GM23338 (cell line): ENCODE measurements around the gene RBM11. TPM values are rescaled to one million over a fixed set of nuclear protein-coding genes. Genes with fewer than 3 reads are reported as not detected.

ENCODE experiments used
- ATAC-seq: fragments of 200-7000 bp; cut with Tn5 transposase; 3 replicates; pipeline ENCODE4 v1.9.1; 2020
- DNase-seq: peaks from one replicate; pipeline ENCODE4 v3.0.0-alpha.2; 2015; ENCODE audit warnings: low spot score
- H2AFZ ChIP-seq: fragments of 200-600 bp; sonication (generic); 2 replicates; pipeline ENCODE4 v1.8.0; 2016; ENCODE audit warnings: antibody characterized with exemption, mild to moderate bottlenecking, moderate library complexity
- H3F3A ChIP-seq: fragments of 200-600 bp; sonication (generic); replicated peaks from 2 replicates; pipeline ENCODE4 v1.8.0; 2017; ENCODE audit warnings: antibody characterized with exemption, mixed run types, low read depth
- H3K27ac ChIP-seq: fragments of 200-600 bp; sonication (generic); 2 replicates; pipeline ENCODE4 v1.6.1; 2016; ENCODE audit warnings: low read depth
- H3K27me3 ChIP-seq: fragments of 200-600 bp; sonication (generic); 2 replicates; pipeline ENCODE4 v1.8.0; 2016; ENCODE audit warnings: mild to moderate bottlenecking, mixed run types, moderate library complexity; ENCODE audit not compliant: insufficient read depth
- H3K36me3 ChIP-seq: fragments of 200-600 bp; sonication (generic); 2 replicates; pipeline ENCODE4 v1.8.0; 2016; ENCODE audit warnings: mild to moderate bottlenecking; ENCODE audit not compliant: insufficient read depth
- H3K4me1 ChIP-seq: fragments of 200-600 bp; sonication (generic); 2 replicates; pipeline ENCODE4 v1.8.0; 2016; ENCODE audit warnings: mild to moderate bottlenecking, moderate library complexity; ENCODE audit not compliant: insufficient read depth
- H3K4me2 ChIP-seq: fragments of 200-600 bp; sonication (generic); 2 replicates; pipeline ENCODE4 v1.7.1; 2017; ENCODE audit warnings: mixed run types
- H3K4me3 ChIP-seq: fragments of 200-600 bp; sonication (generic); 2 replicates; pipeline ENCODE4 v1.6.1; 2016; ENCODE audit warnings: mixed run types
- H3K79me2 ChIP-seq: fragments of 200-600 bp; sonication (generic); replicated peaks from 2 replicates; pipeline ENCODE4 v1.8.0; 2017; ENCODE audit warnings: mild to moderate bottlenecking; ENCODE audit not compliant: insufficient read depth
- H3K9me2 ChIP-seq: fragments of 200-600 bp; sonication (generic); 2 replicates; pipeline ENCODE4 v1.8.0; 2017; ENCODE audit not compliant: insufficient read depth
- H4K20me1 ChIP-seq: fragments of 200-600 bp; sonication (generic); replicated peaks from 2 replicates; pipeline ENCODE4 v1.8.0; 2017; ENCODE audit warnings: mild to moderate bottlenecking; ENCODE audit not compliant: insufficient read depth
- H3K27ac Mint-ChIP-seq: 2 replicates; pipeline ENCODE4 v1.8.0; 2020; ENCODE audit warnings: inconsistent platforms, mild to moderate bottlenecking, moderate library complexity, mixed read lengths
- H3K27me3 Mint-ChIP-seq: 3 replicates; pipeline ENCODE4 v1.8.0; 2022; ENCODE audit warnings: low read depth, mild to moderate bottlenecking, moderate library complexity, mixed read lengths, inconsistent platforms; ENCODE audit not compliant: insufficient read depth, poor library complexity
- H3K36me3 Mint-ChIP-seq: 3 replicates; pipeline ENCODE4 v1.8.0; 2021; ENCODE audit warnings: low read depth, mild to moderate bottlenecking, inconsistent platforms, moderate library complexity, mixed read lengths
- H3K4me1 Mint-ChIP-seq: 3 replicates; pipeline ENCODE4 v1.8.0; 2020; ENCODE audit warnings: mild to moderate bottlenecking, inconsistent platforms, mixed read lengths
- H3K4me3 Mint-ChIP-seq: 3 replicates; pipeline ENCODE4 v1.8.0; 2021; ENCODE audit warnings: moderate library complexity, mild to moderate bottlenecking, inconsistent platforms, mixed read lengths
- H3K9me3 Mint-ChIP-seq: 3 replicates; pipeline ENCODE4 v1.8.0; 2020; ENCODE audit warnings: moderate library complexity, mild to moderate bottlenecking, inconsistent platforms, mixed read lengths
- CREB1 ChIP-seq: fragments of 250-450 bp; sonication (Bioruptor Pico); IDR thresholded peaks from 2 replicates; pipeline ENCODE4 v1.5.0; 2020; ENCODE audit warnings: low read depth, mild to moderate bottlenecking, moderate library complexity
- ETS1 ChIP-seq: IDR thresholded peaks from 2 replicates; pipeline ENCODE4 v1.6.1; 2016; ENCODE audit warnings: antibody characterized with exemption
- EZH2 ChIP-seq: fragments of 200-600 bp; sonication (generic); IDR thresholded peaks from one replicate; pipeline ENCODE4 v1.8.0; 2017; ENCODE audit warnings: antibody characterized with exemption, mild to moderate bottlenecking, low read depth; ENCODE audit not compliant: unreplicated experiment
- EZH2phosphoT487 ChIP-seq: fragments of 200-600 bp; sonication (generic); IDR thresholded peaks from one replicate; pipeline ENCODE4 v1.8.1; 2018; ENCODE audit warnings: antibody characterized with exemption; ENCODE audit not compliant: unreplicated experiment
- JUNB ChIP-seq: IDR thresholded peaks from one replicate; pipeline ENCODE4 v1.6.1; 2016; ENCODE audit warnings: antibody characterized with exemption; ENCODE audit not compliant: unreplicated experiment
- NANOG ChIP-seq: IDR thresholded peaks from 2 replicates; pipeline ENCODE4 v1.6.1; 2016; ENCODE audit warnings: antibody characterized with exemption, borderline replicate concordance
- POLR2AphosphoS5 ChIP-seq: IDR thresholded peaks from 2 replicates; pipeline ENCODE4 v1.6.1; 2016; ENCODE audit warnings: antibody characterized with exemption, low read depth
- REST ChIP-seq: IDR thresholded peaks from one replicate; pipeline ENCODE4 v1.6.1; 2018; ENCODE audit warnings: antibody characterized with exemption; ENCODE audit not compliant: unreplicated experiment
- STAT1 ChIP-seq: IDR thresholded peaks from one replicate; pipeline ENCODE4 v1.6.1; 2016; ENCODE audit warnings: antibody characterized with exemption; ENCODE audit not compliant: unreplicated experiment
- ZNF114 ChIP-seq: fragments of 250-450 bp; sonication (Bioruptor Pico); IDR thresholded peaks from 2 replicates; pipeline ENCODE4 v1.5.0; 2020; ENCODE audit warnings: mild to moderate bottlenecking, moderate library complexity
- ZNF331 ChIP-seq: fragments of 250-450 bp; sonication (Bioruptor Pico); IDR thresholded peaks from 2 replicates; pipeline ENCODE4 v1.5.0; 2020; ENCODE audit warnings: low read depth, mild to moderate bottlenecking, moderate library complexity
- ZNF462 ChIP-seq: fragments of 250-450 bp; sonication (Bioruptor Pico); IDR thresholded peaks from 2 replicates; pipeline ENCODE4 v1.5.0; 2020; ENCODE audit warnings: mild to moderate bottlenecking, moderate library complexity
- polyA plus RNA-seq: library from polyadenylated mRNA; unstranded; fragments of >200 nt; fragmentation: Nextera tagmentation; extraction: Ambion mirVana; gene quantifications from 2 replicates; pipeline ENCODE4 v1.2.1, GENCODE V29; 2016
- total RNA-seq: library from RNA; depleted of rRNA; stranded (reverse); fragments of >200 nt; shearing (Covaris generic); gene quantifications from 2 replicates; pipeline ENCODE4 v1.2.3, GENCODE V29; 2014
- TF ChIP-seq, protein P1 (sequence below), 2 experiments: fragments of 200-600 bp in 1 of 2; sonication (generic) in 1 of 2; conservative IDR thresholded peaks; 2 replicates each; pipeline versions ENCODE4 v1.5.1 to v1.6.1; 2016 to 2017; ENCODE audit warnings: antibody characterized with exemption in 2 of 2, low read depth in 2 of 2, mild to moderate bottlenecking in 2 of 2, moderate library complexity in 1 of 2

The RBM11 gene
- total and polyA plus RNA-seq, 2 experiments from 2014 or later = 6.3 to 8.3 TPM

- Histone ChIP-seq H3K79me2 (no peaks in the 10 kb centered on the region), H3K4me2 (no peak overlapping the region), H3K4me1 (0 out of 2 replicates have a peak, but pooled peaks cover 4% of the 10 kb centered on the region), H4K20me1 (no peaks in the 10 kb centered on the region), H3K27me3 (no peaks in the 10 kb centered on the region), H3K9me2 (peaks cover 7% of the 10 kb centered on the region; the same call in 1 of the 2 replicates), H3K36me3 (no peaks in the 10 kb centered on the region), H3K27ac (no peak overlapping the region), H3F3A (no peaks in the 10 kb centered on the region), H3K4me3 (no peak overlapping the region), H2AFZ (no peak overlapping the region)
- H3K36me3 Mint-ChIP-seq = peaks cover 2% of the 10 kb centered on the region; the same call in 2 of the 3 replicates
- TF ChIP-seq ETS1 (no peak), JUNB (no peak), NANOG (no peak), POLR2AphosphoS5 (no peak), REST (no peak), STAT1 (no peak), EZH2 (no peak), CREB1 (CRISPR knock-in tag) (no peak), ZNF114 (CRISPR knock-in tag) (no peak), ZNF462 (no peak), EZH2phosphoT487 (no peak), ZNF331 (CRISPR knock-in tag) (no peak)
- TF ChIP-seq, protein P1, sequence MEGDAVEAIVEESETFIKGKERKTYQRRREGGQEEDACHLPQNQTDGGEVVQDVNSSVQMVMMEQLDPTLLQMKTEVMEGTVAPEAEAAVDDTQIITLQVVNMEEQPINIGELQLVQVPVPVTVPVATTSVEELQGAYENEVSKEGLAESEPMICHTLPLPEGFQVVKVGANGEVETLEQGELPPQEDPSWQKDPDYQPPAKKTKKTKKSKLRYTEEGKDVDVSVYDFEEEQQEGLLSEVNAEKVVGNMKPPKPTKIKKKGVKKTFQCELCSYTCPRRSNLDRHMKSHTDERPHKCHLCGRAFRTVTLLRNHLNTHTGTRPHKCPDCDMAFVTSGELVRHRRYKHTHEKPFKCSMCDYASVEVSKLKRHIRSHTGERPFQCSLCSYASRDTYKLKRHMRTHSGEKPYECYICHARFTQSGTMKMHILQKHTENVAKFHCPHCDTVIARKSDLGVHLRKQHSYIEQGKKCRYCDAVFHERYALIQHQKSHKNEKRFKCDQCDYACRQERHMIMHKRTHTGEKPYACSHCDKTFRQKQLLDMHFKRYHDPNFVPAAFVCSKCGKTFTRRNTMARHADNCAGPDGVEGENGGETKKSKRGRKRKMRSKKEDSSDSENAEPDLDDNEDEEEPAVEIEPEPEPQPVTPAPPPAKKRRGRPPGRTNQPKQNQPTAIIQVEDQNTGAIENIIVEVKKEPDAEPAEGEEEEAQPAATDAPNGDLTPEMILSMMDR (conservative IDR thresholded peaks at IDR 0.05; ENCODE audit: low read depth in 2 of 2) = no peak
- ATAC-seq (no peak), DNase-seq (no peak)
- peaks cover 4% of the 10 kb centered on the region; the same call in 2 of the 3 replicates for H3K4me1 Mint-ChIP-seq
- no peak overlapping the region for H3K4me3 Mint-ChIP-seq
- no peak overlapping the region for H3K27ac Mint-ChIP-seq
- H3K9me3 Mint-ChIP-seq = peaks cover 3% of the 10 kb centered on the region; the same call in 2 of the 3 replicates
- H3K27me3 Mint-ChIP-seq = peaks cover 2% of the 10 kb centered on the region
Observed at GRCh38 chr21:14244911-14245310, 29.0 kb downstream of the RBM11 start.
